D721Med (cell line): ENCODE data around the gene TFAP2D.

Source experiments
- DNase-seq: peaks from one replicate; pipeline ENCODE4 v3.0.0; 2011; ENCODE audit warnings: low spot score; ENCODE audit not compliant: insufficient read length
- FAIRE-seq: peaks from 2 replicates; lab custom pipeline; 2011; peaks lifted over from hg19 to GRCh38; lab: Jason Lieb, UNC
- CTCF ChIP-seq: IDR thresholded peaks from 2 replicates; pipeline ENCODE4 v1.5.1; 2012; ENCODE audit warnings: mild to moderate bottlenecking, control low read depth; ENCODE audit not compliant: insufficient read depth; ENCODE audit errors: missing control alignments

The TFAP2D gene

GRCh38 chr6:50795574-50795973 lies 82.2 kb downstream of the TFAP2D start:
- FAIRE-seq: no peak
- no peak for TF ChIP-seq CTCF
- no peak for DNase-seq

GRCh38 chr6:50804283-50804682 lies 91.0 kb downstream of the TFAP2D start:
- TF ChIP-seq CTCF: no peak
- FAIRE-seq (no peak), DNase-seq (no peak)

- TF ChIP-seq CTCF: no peak
- no peak for FAIRE-seq
- DNase-seq: no peak
Measured at GRCh38 chr6:50807035-50807434, 93.7 kb downstream of the TFAP2D start.

GRCh38 chr6:50815436-50816114 lies 102.2 kb downstream of the TFAP2D start:
- DNase-seq (no peak), FAIRE-seq (no peak)
- TF ChIP-seq CTCF: peak; percentile 41

GRCh38 chr6:50816115-50816675 lies 102.9 kb downstream of the TFAP2D start:
- TF ChIP-seq CTCF: peak; percentile 80
- FAIRE-seq (peak; percentile 56), DNase-seq (no peak)

GRCh38 chr6:50816947-50817645 lies 103.8 kb downstream of the TFAP2D start:
- FAIRE-seq (no peak), DNase-seq (no peak)
- no peak for TF ChIP-seq CTCF

GRCh38 chr6:50817646-50817950 lies 104.3 kb downstream of the TFAP2D start:
- TF ChIP-seq CTCF: no peak
- DNase-seq: no peak
- no peak for FAIRE-seq
